ENCODE data around the gene FUCA2. TPM values are rescaled to one million over a fixed set of nuclear protein-coding genes. Genes with fewer than 3 reads are reported as not detected.

Gene FUCA2
- total RNA-seq, 1 experiment from 2014 or later: not detected

GRCh38 chr6:143504369-143504768, 7.2 kb downstream of the FUCA2 start:
- no peak overlapping the region for H3K9ac ChIP-seq (ENCODE audit: low read length)
- no peak overlapping the region for H2AFZ ChIP-seq (ENCODE audit: low read length)
- H4K20me1 ChIP-seq (ENCODE audit: insufficient read depth, low read depth, low read length): no peaks in the 10 kb centered on the region
- H3K4me1 ChIP-seq (ENCODE audit: low read length): peaks cover 23% of the 10 kb centered on the region
- DNase-seq: no peak
- no peak overlapping the region for H3K27ac ChIP-seq (ENCODE audit: low read length)
- no peaks in the 10 kb centered on the region; the same call in 1 of the 2 replicates for H3K27me3 ChIP-seq (ENCODE audit: low read length)
- H3K4me3 ChIP-seq (ENCODE audit: low read length): no peak overlapping the region
- no peaks in the 10 kb centered on the region for H3K79me2 ChIP-seq (ENCODE audit: low read length)
- H3K4me2 ChIP-seq (ENCODE audit: low read depth, low read length, poor library complexity, severe bottlenecking): no peak overlapping the region
- no peaks in the 10 kb centered on the region for H3K36me3 ChIP-seq (ENCODE audit: insufficient read depth, low read length)
- no peaks in the 10 kb centered on the region for H3K9me3 ChIP-seq (ENCODE audit: low read length)
- no peaks in the 10 kb centered on the region for H3K9me2 ChIP-seq (replicated peaks; ENCODE audit: insufficient read depth, low read length)

DNA sequence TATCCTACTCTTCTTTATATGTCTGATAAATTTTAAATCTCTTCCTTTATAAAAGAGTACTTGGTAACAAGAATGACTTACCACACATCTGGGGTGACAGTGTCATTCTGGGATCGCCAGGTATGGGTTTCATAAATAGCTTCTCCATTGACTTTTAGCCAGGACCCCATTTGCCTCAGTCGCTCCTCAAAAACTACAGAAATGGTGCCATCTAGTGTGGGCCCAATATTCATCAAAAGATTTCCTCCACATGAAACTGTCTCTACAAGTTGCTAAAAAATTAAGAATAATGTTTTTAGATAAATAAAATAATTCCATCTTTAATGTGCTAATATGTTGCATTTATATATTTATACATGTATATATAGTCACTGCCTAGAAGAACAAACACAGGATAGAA, 9.7 kb downstream of the FUCA2 start:
- DNase-seq: peak; percentile 43
- no peaks in the 10 kb centered on the region for H4K20me1 ChIP-seq (ENCODE audit: insufficient read depth, low read depth, low read length)
- H3K79me2 ChIP-seq (ENCODE audit: low read length): no peaks in the 10 kb centered on the region
- no peak overlapping the region for H2AFZ ChIP-seq (ENCODE audit: low read length)
- H3K9ac ChIP-seq (ENCODE audit: low read length): no peak overlapping the region
- H3K9me2 ChIP-seq (replicated peaks; ENCODE audit: insufficient read depth, low read length): no peaks in the 10 kb centered on the region
- H3K27ac ChIP-seq (ENCODE audit: low read length): no peak overlapping the region
- H3K4me2 ChIP-seq (ENCODE audit: low read depth, low read length, poor library complexity, severe bottlenecking): no peak overlapping the region
- no peaks in the 10 kb centered on the region for H3K9me3 ChIP-seq (ENCODE audit: low read length)
- no peaks in the 10 kb centered on the region; the same call in 1 of the 2 replicates for H3K27me3 ChIP-seq (ENCODE audit: low read length)
- H3K4me1 ChIP-seq (ENCODE audit: low read length): peaks cover 10% of the 10 kb centered on the region
- no peaks in the 10 kb centered on the region for H3K36me3 ChIP-seq (ENCODE audit: insufficient read depth, low read length)
- H3K4me3 ChIP-seq (ENCODE audit: low read length): no peak overlapping the region

- Histone ChIP-seq H3K9me3 (ENCODE audit: low read length) (no peaks in the 10 kb centered on the region), H3K9me2 (replicated peaks; ENCODE audit: insufficient read depth, low read length) (no peaks in the 10 kb centered on the region), H3K9ac (ENCODE audit: low read length) (no peak overlapping the region), H3K36me3 (ENCODE audit: insufficient read depth, low read length) (no peaks in the 10 kb centered on the region), H2AFZ (ENCODE audit: low read length) (no peak overlapping the region), H3K4me1 (ENCODE audit: low read length) (no peaks in the 10 kb centered on the region), H4K20me1 (ENCODE audit: insufficient read depth, low read depth, low read length) (no peaks in the 10 kb centered on the region), H3K27ac (ENCODE audit: low read length) (no peak overlapping the region), H3K27me3 (ENCODE audit: low read length) (no peaks in the 10 kb centered on the region), H3K4me2 (ENCODE audit: low read depth, low read length, poor library complexity, severe bottlenecking) (no peak overlapping the region), H3K79me2 (ENCODE audit: low read length) (no peaks in the 10 kb centered on the region), H3K4me3 (ENCODE audit: low read length) (no peak overlapping the region)
- DNase-seq: no peak
Observed at GRCh38 chr6:143498428-143498827, 13.1 kb downstream of the FUCA2 start.

- Histone ChIP-seq H3K79me2 (ENCODE audit: low read length) (no peaks in the 10 kb centered on the region), H3K9me2 (replicated peaks; ENCODE audit: insufficient read depth, low read length) (no peaks in the 10 kb centered on the region), H3K36me3 (ENCODE audit: insufficient read depth, low read length) (no peaks in the 10 kb centered on the region), H3K4me2 (ENCODE audit: low read depth, low read length, poor library complexity, severe bottlenecking) (no peak overlapping the region), H2AFZ (ENCODE audit: low read length) (no peak overlapping the region), H3K27me3 (ENCODE audit: low read length) (no peaks in the 10 kb centered on the region), H3K4me1 (ENCODE audit: low read length) (no peaks in the 10 kb centered on the region), H4K20me1 (ENCODE audit: insufficient read depth, low read depth, low read length) (no peaks in the 10 kb centered on the region), H3K9me3 (ENCODE audit: low read length) (no peaks in the 10 kb centered on the region), H3K27ac (ENCODE audit: low read length) (no peak overlapping the region), H3K9ac (ENCODE audit: low read length) (no peak overlapping the region), H3K4me3 (ENCODE audit: low read length) (no peak overlapping the region)
- no peak for DNase-seq
Observed at GRCh38 chr6:143496974-143497373, 14.5 kb downstream of the FUCA2 start.

DNA sequence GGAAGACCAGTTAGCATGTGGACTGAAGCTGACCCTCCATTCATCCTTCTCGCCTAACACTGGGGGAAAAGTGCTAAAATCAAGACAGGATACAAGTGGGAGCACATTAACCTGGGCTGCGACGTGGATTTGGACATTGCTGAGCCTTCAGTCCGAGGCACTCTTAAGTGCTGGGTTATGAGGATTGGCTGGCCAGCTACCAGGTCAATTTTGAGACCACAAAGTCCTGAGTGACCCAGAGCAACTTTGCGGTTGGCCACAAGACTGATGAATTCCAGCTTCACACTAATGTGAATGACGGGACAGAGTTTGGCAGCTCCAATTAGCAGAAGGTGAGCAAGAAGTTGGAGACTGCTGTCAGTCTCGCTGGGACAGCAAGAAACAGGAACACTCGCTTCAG, 20.7 kb downstream of the FUCA2 start:
- Histone ChIP-seq H3K4me1 (ENCODE audit: low read length) (no peaks in the 10 kb centered on the region), H3K27me3 (ENCODE audit: low read length) (no peaks in the 10 kb centered on the region), H3K79me2 (ENCODE audit: low read length) (no peaks in the 10 kb centered on the region), H3K4me2 (ENCODE audit: low read depth, low read length, poor library complexity, severe bottlenecking) (no peak overlapping the region), H3K4me3 (ENCODE audit: low read length) (no peak overlapping the region), H3K36me3 (ENCODE audit: insufficient read depth, low read length) (0 out of 2 replicates have a peak, but pooled peaks cover 4% of the 10 kb centered on the region), H3K9me2 (replicated peaks; ENCODE audit: insufficient read depth, low read length) (no peaks in the 10 kb centered on the region), H3K27ac (ENCODE audit: low read length) (no peak overlapping the region), H4K20me1 (ENCODE audit: insufficient read depth, low read depth, low read length) (no peaks in the 10 kb centered on the region), H2AFZ (ENCODE audit: low read length) (no peak overlapping the region), H3K9me3 (ENCODE audit: low read length) (no peaks in the 10 kb centered on the region), H3K9ac (ENCODE audit: low read length) (no peak overlapping the region)
- DNase-seq: no peak

GRCh38 chr6:143490244-143490643, 21.3 kb downstream of the FUCA2 start:
- no peaks in the 10 kb centered on the region for H3K79me2 ChIP-seq (ENCODE audit: low read length)
- H3K9ac ChIP-seq (ENCODE audit: low read length): no peak overlapping the region
- DNase-seq: no peak
- no peaks in the 10 kb centered on the region for H3K4me1 ChIP-seq (ENCODE audit: low read length)
- no peak overlapping the region for H3K4me2 ChIP-seq (ENCODE audit: low read depth, low read length, poor library complexity, severe bottlenecking)
- 0 out of 2 replicates have a peak, but pooled peaks cover 4% of the 10 kb centered on the region for H3K36me3 ChIP-seq (ENCODE audit: insufficient read depth, low read length)
- H3K27ac ChIP-seq (ENCODE audit: low read length): no peak overlapping the region
- H3K9me3 ChIP-seq (ENCODE audit: low read length): no peaks in the 10 kb centered on the region
- no peak overlapping the region for H2AFZ ChIP-seq (ENCODE audit: low read length)
- H3K9me2 ChIP-seq (replicated peaks; ENCODE audit: insufficient read depth, low read length): no peaks in the 10 kb centered on the region
- no peaks in the 10 kb centered on the region for H3K27me3 ChIP-seq (ENCODE audit: low read length)
- no peak overlapping the region for H3K4me3 ChIP-seq (ENCODE audit: low read length)
- no peaks in the 10 kb centered on the region for H4K20me1 ChIP-seq (ENCODE audit: insufficient read depth, low read depth, low read length)

DNA sequence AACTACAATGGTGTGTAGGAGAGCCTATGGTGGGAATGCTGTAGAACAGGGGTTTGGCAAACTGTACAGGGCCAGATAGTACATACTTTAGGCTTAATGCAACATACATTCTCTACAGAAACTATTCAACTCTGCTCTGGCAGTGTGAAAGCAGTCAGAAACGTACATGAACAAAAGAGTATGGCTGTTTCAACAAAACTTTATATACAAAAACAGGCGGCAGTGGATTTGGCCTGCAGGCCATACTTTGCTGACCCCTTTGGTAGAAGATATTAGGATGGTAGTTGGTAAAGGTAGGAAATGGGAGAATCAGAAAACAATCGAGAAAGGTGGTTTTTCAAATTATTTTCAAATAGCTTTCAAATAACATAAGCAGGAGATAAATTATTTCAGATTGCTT, 24.8 kb downstream of the FUCA2 start:
- no peaks in the 10 kb centered on the region for H3K4me1 ChIP-seq (ENCODE audit: low read length)
- no peaks in the 10 kb centered on the region for H3K27me3 ChIP-seq (ENCODE audit: low read length)
- no peak overlapping the region for H3K9ac ChIP-seq (ENCODE audit: low read length)
- no peaks in the 10 kb centered on the region for H4K20me1 ChIP-seq (ENCODE audit: insufficient read depth, low read depth, low read length)
- DNase-seq: no peak
- H3K4me2 ChIP-seq (ENCODE audit: low read depth, low read length, poor library complexity, severe bottlenecking): no peak overlapping the region
- no peak overlapping the region for H3K4me3 ChIP-seq (ENCODE audit: low read length)
- H3K9me3 ChIP-seq (ENCODE audit: low read length): no peaks in the 10 kb centered on the region
- no peak overlapping the region for H2AFZ ChIP-seq (ENCODE audit: low read length)
- H3K9me2 ChIP-seq (replicated peaks; ENCODE audit: insufficient read depth, low read length): no peaks in the 10 kb centered on the region
- no peak overlapping the region for H3K27ac ChIP-seq (ENCODE audit: low read length)
- H3K79me2 ChIP-seq (ENCODE audit: low read length): no peaks in the 10 kb centered on the region
- H3K36me3 ChIP-seq (ENCODE audit: insufficient read depth, low read length): peaks cover 4% of the 10 kb centered on the region; the same call in 1 of the 2 replicates

GRCh38 chr6:143485967-143486366, 25.6 kb downstream of the FUCA2 start:
- H3K27ac ChIP-seq (ENCODE audit: low read length): no peak overlapping the region
- no peaks in the 10 kb centered on the region for H3K79me2 ChIP-seq (ENCODE audit: low read length)
- no peaks in the 10 kb centered on the region for H3K9me2 ChIP-seq (replicated peaks; ENCODE audit: insufficient read depth, low read length)
- no peak overlapping the region for H3K4me3 ChIP-seq (ENCODE audit: low read length)
- no peak overlapping the region for H2AFZ ChIP-seq (ENCODE audit: low read length)
- DNase-seq: no peak
- H4K20me1 ChIP-seq (ENCODE audit: insufficient read depth, low read depth, low read length): no peaks in the 10 kb centered on the region
- H3K4me2 ChIP-seq (ENCODE audit: low read depth, low read length, poor library complexity, severe bottlenecking): no peak overlapping the region
- peaks cover 4% of the 10 kb centered on the region; the same call in 1 of the 2 replicates for H3K36me3 ChIP-seq (ENCODE audit: insufficient read depth, low read length)
- no peaks in the 10 kb centered on the region for H3K27me3 ChIP-seq (ENCODE audit: low read length)
- no peaks in the 10 kb centered on the region for H3K9me3 ChIP-seq (ENCODE audit: low read length)
- no peaks in the 10 kb centered on the region for H3K4me1 ChIP-seq (ENCODE audit: low read length)
- no peak overlapping the region for H3K9ac ChIP-seq (ENCODE audit: low read length)

- Histone ChIP-seq H3K9me2 (replicated peaks; ENCODE audit: insufficient read depth, low read length) (peaks cover 3% of the 10 kb centered on the region; the same call in 1 of the 2 replicates), H3K27ac (ENCODE audit: low read length) (no peak overlapping the region), H3K4me2 (ENCODE audit: low read depth, low read length, poor library complexity, severe bottlenecking) (no peak overlapping the region), H3K79me2 (ENCODE audit: low read length) (no peaks in the 10 kb centered on the region), H3K27me3 (ENCODE audit: low read length) (no peaks in the 10 kb centered on the region), H3K9me3 (ENCODE audit: low read length) (no peaks in the 10 kb centered on the region), H3K4me1 (ENCODE audit: low read length) (no peaks in the 10 kb centered on the region), H3K4me3 (ENCODE audit: low read length) (no peak overlapping the region), H2AFZ (ENCODE audit: low read length) (no peak overlapping the region), H3K9ac (ENCODE audit: low read length) (no peak overlapping the region), H3K36me3 (ENCODE audit: insufficient read depth, low read length) (peaks cover 22% of the 10 kb centered on the region; the same call in 1 of the 2 replicates), H4K20me1 (ENCODE audit: insufficient read depth, low read depth, low read length) (no peaks in the 10 kb centered on the region)
- DNase-seq: no peak
Observed at GRCh38 chr6:143482593-143482992, 28.9 kb downstream of the FUCA2 start.

Measured in Karpas-422 (cell line).